Measurements from ENCODE around the gene PLSCR5.

DNA sequence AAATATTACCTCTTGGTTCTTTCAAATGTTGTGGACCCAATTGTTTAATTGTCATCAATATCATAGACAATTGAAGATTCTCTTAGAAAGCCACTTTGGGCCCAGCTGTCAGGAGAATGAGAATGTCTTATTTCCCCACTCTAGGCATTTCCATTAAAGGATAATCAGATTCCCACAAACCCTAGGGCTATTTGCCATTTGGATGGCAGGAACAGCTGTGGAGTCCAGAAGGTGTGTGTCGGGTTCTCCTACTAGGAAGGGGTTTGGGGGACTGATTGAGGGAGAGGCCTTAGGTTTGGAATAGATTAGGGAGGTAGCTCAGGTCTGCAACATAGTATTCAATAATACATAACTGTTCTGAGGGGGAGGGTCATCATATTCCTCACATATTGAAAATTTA is 35.2 kb upstream of the PLSCR5 start:
- TF ChIP-seq POLR2A (IDR thresholded peaks at IDR 0.05; ENCODE audit: low read depth, low read length) (no peak), FOS (IDR thresholded peaks at IDR 0.05; ENCODE audit: borderline replicate concordance, insufficient read depth, low read length) (no peak), JUN (IDR thresholded peaks at IDR 0.05; ENCODE audit: borderline replicate concordance, insufficient read depth, insufficient read length, low read depth) (no peak)
- TF ChIP-seq, protein P1, sequence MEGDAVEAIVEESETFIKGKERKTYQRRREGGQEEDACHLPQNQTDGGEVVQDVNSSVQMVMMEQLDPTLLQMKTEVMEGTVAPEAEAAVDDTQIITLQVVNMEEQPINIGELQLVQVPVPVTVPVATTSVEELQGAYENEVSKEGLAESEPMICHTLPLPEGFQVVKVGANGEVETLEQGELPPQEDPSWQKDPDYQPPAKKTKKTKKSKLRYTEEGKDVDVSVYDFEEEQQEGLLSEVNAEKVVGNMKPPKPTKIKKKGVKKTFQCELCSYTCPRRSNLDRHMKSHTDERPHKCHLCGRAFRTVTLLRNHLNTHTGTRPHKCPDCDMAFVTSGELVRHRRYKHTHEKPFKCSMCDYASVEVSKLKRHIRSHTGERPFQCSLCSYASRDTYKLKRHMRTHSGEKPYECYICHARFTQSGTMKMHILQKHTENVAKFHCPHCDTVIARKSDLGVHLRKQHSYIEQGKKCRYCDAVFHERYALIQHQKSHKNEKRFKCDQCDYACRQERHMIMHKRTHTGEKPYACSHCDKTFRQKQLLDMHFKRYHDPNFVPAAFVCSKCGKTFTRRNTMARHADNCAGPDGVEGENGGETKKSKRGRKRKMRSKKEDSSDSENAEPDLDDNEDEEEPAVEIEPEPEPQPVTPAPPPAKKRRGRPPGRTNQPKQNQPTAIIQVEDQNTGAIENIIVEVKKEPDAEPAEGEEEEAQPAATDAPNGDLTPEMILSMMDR (IDR thresholded peaks at IDR 0.05; ENCODE audit: extremely low read depth in 1 of 2, insufficient read depth in 1 of 2, low read depth in 1 of 2, low read length in 2 of 2): no peak

All from endothelial cell of umbilical vein (primary cell).